ENCODE data around the gene ANKRD13B.
A peak's percentile ranks its signal among the peaks of the same experiment; 100 is the strongest.

The ANKRD13B gene

DNA sequence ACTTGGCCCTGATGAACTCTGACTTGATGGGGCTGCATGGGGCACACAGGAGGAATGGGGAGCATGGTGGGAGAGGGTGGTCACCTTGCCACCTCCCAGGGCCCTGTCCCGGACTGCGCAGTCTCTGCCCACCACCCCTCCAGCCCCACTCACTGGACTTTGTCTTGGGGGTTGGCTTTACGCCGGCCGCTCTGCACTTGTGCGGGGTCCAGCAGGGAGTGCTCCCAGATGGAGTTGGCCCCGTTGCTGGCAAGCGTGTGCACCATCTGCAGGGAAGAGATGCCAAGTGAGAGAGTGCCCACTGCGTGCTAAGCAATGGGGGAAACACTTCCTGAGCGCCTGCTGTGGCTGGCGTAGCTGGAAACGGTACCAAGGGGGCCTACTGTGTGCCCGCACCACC, 10.2 kb upstream of the ANKRD13B start:
- no peak for DNase-seq

DNA sequence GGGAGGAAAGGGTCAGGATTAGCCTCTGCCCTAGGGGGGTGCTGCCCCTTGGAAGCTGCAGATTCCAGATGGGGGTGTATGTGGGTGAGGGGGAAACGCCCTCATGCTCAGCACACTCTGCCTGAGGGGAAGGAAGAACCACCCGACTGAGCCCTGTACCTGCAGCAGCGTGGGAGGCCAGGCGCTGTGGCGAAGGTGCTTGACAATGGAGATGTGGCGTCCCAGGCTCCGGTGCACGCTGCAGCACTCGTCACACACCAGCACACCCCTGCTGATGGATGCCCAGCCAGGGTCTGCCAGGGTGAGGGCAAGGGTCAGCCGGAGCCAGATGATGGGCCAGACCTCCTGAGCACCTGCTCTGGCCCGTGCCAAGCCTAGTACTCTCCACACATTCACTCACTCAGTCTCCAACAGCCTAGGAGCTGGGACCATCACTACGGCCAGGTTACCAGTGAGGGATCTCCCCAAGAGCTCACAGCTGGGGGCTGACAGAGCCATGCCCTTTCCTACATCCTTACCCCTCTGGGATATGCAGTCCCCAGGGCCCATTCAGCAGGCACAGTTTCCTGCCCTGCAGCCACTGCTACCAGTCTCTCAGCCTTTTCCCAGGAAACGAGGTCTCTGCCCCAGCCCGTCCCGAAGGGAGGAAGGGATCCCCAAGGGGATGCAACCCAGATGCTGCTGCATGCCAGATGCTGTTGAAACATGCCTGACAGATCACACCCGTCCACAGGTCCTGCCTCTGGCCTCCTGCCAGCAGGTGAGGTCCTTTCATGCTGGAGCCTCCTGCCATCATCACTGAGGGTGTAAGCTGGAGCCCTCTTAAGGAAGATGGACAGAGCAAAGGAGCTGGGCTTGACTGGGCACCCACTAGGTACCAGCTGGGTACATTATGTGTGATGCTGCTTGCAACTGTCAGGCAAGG, 9.3 kb upstream of the ANKRD13B start:
- no peak for DNase-seq

DNA sequence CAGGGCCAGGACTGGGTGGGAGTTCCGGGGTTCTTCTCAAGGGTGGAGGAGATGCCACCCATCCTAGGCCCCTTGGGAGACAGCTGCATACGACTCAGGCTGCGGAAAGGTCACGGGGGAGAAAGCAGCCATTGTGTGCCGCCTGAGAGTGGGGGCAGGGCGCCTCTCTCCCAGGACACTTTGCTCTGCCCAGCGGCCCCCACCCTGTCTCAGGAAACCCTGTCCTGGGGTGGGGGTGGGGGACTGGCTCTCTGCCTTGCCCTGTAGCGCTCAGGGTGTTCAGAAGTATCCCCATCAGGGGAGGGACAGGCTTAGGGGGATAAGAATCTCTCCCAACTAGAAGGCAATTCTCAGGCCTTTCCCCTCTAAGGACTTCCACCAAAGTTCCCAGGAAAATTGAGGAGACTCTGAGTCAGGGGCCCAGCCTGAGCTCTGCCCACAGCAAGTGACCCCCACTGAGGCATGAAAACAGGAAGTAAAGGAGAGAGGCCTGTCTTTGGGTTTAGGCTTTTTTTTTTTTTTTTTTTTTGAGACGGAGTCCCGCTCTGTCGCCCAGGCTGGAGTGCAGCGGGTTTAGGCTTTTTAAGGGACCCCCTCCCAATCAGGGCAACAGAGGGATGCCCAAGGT, 8.4 kb upstream of the ANKRD13B start:
- no peak for DNase-seq

DNA sequence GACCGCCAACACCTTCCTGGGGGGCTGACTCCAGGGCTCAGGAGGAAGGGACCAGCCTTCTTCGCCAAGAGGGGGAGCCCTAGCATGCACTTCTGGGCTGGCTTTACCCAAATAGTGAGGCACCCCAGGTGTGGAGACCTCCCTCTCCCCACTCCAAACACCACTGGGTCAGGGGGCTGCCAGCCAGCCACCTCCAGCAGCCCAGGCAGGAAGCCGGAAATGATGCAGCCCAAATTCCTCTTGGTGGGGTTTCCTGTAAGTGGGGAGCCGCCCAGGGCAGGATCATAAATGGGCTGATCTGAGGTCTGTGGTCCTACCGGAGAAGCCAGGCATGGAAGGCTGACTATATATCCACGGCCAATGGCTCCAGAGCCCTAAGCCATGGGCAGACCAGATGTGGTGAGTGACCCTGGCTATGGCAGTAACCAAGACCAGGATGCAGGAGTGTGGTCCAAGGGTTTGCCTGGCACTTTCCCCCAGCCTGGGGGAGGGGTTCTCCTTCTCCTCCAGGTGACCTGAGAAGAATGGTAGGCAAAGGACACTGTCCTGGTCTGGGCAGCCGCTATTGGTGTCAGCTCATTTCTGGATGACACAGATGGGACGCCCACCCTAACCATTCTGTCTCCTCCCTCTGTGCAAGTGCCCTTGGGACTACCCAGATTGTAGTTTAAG, 7.7 kb upstream of the ANKRD13B start:
- DNase-seq = peak; percentile 19

DNA sequence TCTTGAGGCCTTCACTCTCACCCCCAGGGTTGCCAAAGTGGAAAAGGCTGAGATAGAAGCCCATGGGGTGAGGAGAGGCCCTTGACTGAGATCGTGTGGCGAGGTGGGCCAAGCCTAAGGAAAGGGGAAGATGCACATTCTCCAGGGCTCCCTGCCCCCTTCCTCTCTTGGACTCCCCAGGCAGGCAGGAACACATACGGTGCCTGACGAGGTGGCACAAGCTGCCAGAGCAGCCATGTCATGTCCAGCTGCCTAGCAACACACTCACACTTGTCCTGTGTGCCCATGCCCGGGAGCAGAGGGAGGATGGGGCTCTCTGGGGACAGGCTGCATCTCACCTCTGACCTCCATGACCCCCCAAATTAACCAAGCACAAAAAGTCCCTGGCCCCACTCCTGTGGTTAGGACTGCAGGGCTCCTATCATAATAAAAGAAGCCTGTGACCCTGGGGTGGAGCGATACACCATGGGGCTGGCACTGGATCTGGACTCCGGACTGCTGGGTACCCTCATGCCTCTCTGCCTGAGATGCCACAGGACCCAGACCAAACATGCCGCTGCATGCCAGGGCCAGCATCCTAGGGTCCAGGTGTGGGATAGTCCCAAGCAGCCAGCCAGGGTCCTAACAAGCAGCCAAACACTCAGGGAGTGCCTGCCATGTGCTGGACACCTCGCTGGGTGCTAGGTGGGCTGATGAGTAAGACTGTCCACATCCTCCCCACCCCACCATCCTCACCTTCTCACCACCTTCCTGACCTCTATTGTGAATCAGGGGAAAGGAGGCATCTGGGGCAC, 6.1 kb upstream of the ANKRD13B start:
- no peak for DNase-seq

DNA sequence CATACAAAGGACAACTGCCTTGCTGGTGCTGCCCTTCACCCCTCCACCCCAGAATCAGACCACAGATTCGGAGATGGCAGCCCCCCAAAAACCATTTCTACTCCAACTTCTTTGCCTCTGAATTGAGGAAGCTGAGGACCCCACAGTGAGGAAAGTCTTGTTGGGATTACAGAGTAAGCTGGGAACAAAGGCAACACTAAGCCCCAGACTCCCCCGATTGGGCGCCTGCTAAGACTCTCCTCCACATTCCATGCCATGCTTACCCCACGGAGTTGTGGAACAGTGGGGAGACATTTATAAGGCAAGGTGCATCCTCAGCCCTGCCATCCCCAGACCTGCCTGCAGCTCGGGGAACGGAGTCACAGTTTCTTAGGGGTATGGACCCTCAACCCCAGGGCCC, 5.3 kb upstream of the ANKRD13B start:
- no peak for DNase-seq

DNA sequence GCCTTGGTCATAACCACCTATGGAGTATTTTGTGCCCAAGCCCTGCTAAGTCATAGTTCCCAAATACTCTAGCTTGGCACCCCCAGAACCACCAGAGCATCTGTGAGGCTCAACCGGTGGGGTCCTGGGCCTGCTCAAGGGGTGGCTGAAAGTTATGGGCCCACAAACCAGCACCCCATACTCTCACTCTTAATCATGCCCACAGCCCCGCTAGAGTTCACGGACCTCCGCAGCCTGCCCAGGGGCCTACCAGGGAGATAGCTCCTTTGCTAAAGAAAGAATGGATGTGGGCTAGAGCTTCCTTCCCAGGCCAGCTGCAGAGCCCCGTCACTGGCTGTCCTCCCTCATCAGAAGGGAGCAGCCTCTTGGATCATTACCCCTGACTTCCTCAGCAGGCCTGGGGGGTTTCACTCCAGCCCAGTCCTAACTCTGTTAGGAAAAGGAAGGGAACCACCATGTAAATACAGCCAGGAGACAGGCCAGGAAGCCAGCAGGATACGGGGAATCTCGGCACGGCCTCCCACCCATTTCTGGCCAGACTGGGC, 4.8 kb upstream of the ANKRD13B start:
- no peak for DNase-seq

DNA sequence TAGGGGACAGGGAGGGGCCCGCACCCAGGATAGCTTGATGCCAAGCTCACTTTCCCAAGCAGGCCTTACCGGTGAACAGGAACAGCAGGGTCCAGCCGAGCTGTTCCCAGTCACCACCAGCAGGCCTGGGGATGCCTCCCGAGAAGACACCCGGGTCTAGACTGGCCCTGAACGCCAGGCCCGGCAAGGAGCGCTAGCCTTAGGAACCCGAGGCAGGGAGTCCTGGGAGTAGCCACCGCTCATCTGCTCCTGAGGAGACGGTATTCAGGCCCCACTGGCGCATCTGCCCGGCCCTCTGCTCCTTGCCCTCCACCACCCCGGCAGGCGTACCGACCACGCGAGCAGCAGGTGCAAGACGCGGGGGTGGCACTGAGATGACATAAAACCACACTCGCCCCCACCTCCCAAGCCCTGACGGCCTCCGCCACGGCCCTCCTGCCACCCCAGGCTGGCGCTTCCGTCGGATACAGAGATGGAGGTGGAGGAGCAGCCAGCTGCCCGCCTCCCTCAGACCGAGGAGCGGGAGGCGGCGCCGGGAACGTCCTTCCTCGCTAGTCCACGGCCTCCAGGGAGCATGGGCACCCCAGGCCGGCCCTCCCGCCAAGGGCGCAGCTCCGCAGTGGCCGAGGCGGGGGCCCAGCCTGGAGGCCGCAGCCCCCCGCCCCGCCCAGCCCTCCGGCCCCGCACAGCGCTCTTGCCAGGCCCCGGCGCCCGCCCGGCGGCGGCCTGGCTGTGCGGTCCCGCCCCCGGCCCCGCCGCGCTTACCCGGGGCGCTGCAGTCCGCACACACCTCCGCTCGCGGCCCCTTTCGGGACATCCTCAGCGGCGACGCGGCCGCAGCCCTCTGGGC, 4.1 kb upstream of the ANKRD13B start:
- DNase-seq = no peak

DNA sequence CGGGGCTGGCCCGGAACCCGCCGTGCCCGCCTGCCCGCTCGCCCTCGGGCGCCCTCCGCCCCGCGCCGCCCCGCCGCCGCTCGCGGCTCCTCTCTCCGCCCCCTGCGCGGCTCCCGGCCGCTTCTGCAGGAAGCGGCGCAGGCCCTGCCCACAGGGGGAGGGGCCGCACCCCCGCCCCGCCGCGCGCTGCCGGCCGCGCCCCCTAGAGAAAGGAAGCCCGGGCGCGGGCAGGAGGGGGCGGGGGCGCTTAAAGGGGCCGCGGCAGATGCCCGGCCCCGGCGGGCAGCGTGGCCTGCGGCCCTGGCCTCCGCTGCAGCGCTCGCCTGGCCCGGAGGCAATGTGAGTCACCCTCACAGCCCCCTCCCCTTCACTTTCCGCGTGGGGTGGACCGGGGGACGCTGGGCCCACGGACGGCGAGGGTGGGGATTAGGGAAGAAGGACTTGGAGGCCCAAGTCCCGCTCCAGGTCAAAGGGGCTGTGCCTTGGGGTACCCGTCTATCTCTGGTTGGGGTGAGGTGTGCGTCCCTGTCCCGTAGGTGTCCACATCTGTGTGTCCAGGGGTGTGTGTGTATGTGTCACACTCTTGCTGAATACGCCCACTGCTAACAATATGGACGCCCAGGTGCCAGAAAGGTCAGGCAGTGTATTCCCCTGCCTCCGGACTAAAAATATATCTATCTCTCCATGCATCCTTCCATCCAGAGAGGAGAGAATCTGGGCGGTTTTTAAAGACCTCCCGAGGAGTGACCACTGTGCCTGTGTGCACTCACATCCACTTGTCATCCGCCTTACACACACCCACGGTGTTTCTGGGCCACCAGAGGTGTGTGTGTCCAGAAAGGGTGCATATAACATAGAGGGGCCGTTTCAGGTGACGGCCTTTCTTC, 3.2 kb upstream of the ANKRD13B start, which contains the start of gene GIT1:
GIT1 (minus strand) TSS at position 125 of the 887 bp plus-strand sequence. CDS start 270 bp downstream, outside the sequence.
- peak; percentile 78 for DNase-seq

DNA sequence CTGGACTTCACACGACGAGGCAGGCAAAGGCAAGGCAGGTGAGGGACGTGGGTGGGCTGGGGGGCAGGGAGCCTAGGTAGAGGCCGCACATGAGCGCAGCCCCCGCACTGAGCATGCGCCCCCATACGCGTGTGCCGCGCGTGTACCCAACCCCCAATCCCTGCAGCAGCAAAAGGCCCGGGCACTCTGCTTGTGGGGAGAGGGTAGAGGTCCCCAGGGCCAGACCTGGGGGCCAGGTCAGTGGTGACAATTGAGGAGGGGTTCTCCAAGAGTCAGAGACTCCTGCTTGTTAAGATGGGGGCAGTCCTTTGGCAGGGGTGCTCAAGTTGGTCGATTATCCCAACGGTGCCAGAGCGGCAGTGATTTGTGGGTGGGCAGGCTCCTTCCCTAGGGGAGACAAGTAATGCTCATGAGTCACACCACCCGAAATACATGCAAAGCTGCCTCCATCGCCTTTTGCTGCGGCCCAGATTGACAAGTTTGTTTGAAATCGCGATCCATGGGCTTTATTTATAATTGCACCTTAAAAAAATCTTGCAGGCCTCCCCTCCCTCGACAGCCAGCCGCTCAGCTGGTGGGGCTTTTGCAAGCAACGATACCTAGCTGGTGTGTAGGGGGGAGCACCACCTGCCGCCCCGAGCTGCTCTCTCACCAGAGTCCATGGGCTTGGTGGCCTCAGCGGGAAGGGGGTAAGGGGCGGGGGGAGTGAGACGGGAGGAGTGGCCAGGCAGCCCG, 2.4 kb upstream of the ANKRD13B start:
- DNase-seq = no peak

DNA sequence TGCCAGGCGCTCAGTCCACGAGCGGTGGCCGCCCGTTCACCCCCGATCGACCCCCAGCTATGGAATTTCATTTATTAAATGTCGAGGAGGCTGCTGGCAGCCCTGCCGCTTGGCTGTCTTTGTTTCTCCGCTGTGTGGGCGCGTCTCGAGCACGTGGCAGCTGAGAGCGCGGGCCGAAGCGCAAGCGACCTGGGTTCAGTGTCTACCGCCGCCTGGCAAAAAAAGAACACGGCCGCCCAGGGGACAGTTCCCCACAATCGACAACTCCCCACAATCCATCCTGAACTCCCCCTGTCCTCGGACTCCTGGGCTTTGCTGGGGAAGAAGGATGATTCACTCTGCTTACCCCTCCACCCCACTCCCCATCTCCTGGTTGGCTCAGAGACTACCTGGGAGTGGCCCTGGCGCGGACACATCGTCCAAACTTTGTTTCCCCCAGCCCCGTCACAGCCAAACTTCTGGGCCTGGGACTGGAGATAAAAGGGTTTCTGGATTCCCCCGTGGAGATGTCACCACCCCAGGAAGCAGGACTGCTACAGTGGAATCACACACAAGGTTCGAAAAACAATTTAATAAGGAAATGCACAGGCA, 1.7 kb upstream of the ANKRD13B start:
- no peak for DNase-seq

DNA sequence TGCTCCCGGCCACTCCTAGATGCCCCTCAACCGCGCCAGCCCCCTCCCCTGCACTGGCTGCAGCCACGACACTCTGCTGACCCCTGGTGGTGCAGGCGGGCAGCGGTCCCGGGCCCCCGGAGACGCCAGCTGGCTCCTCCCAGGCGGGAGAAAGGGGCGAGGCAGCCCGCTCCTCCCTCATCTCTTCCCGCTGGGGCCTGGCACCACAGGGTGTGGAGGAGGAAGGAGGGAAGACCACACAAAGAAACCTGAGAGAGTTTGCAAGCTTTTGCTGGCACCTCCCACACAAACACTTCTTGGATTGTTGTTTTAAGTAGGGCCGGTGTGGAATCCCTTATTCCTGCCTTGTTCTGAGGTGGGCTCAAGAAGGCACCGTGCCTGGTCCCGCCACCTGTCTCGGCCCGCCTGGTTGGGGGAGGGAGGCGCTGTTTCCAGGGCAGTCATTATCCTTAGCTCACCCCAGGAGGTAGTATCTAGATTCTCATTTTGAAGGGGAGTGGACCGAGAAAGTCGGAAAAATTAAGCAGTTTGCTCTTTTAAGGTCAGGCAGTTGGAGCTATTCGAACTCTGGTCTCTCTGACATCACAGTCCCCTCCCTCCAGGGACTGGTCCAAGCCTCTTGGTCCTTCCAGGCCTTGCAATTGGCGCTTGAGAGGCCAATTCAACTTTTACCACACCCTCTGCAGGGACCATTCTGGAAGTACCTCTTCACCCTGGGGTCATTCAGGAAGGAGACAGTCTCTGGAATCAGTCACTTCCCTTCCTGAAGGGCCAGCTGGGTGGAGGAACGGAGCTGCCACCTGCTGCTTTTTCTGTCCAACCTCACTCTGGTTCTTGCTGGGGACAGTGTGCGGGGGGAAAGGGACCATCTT, 959 bp upstream of the ANKRD13B start:
- peak; percentile 67 for DNase-seq

DNA sequence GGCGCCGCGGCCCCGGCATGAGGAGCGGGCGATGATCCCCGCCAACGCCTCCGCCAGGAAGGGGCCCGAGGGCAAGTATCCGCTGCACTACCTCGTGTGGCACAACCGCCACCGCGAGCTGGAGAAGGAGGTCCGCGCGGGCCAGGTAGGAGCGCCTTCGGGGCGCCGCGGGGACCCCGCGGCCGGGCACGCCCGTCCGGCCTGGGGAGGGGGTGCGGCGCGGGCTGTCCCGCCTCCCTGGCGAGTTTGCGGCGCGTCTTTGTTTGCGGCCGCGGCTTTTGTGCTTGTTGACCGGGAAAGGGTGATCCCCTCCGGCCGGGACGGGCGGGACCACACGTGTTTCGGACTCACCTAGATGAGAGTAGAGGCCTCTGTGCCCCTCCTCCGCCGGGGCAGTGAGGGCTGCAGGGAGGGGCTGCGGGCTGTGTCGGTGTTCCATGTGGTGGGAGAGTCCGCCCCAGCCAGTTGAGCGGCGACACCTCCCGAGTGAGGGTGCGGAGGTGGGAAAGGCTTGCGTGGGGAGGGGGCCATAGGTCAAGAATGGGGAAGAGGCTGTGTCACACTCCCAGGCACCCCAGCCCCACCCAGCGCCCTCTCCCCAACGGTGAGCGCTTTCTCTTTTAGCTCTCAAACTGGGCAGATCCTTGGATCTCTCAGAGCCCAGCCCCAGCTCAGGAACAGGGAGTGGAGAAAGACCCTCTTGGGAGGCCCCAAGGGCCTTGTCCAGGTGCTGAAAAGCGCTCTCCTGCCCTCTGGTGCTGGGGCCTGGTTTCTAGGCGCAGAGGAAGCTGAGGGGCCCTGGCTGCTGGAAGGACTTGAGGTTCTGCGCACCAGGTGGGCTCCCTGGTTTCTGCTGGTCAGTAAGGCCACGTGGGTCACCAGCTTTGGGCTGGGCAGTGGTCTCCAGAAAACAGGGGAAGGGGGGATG, 923 bp downstream of the ANKRD13B start:
- no peak for DNase-seq

DNA sequence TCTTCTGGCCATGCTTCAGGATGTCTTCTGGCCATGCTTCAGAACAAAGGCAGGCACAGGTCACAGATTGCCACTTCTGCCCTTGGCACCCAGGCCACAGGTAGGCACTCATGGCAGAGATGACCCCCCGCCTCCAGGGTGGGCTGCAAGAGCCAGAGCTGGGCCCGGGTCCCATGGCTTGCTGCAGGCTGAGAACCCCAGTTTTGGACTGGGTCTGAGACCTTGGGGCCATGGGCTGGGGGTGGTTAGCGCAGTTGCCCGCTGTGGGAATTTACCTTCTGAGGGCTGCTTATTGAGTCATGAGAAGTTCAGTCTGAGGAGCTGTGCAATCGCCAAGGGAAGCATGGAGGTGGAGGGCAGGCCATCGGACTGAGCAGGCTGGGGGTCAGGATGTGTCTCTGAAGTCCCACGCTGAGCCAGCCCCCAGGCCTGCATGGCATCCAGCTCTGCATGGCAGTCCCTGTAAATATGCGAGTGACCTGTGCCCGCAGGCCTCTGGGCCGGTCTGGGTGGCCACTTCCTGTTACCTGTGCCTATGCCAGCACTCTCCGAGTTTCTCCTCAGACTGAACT, 1.7 kb downstream of the ANKRD13B start:
- DNase-seq = no peak

DNA sequence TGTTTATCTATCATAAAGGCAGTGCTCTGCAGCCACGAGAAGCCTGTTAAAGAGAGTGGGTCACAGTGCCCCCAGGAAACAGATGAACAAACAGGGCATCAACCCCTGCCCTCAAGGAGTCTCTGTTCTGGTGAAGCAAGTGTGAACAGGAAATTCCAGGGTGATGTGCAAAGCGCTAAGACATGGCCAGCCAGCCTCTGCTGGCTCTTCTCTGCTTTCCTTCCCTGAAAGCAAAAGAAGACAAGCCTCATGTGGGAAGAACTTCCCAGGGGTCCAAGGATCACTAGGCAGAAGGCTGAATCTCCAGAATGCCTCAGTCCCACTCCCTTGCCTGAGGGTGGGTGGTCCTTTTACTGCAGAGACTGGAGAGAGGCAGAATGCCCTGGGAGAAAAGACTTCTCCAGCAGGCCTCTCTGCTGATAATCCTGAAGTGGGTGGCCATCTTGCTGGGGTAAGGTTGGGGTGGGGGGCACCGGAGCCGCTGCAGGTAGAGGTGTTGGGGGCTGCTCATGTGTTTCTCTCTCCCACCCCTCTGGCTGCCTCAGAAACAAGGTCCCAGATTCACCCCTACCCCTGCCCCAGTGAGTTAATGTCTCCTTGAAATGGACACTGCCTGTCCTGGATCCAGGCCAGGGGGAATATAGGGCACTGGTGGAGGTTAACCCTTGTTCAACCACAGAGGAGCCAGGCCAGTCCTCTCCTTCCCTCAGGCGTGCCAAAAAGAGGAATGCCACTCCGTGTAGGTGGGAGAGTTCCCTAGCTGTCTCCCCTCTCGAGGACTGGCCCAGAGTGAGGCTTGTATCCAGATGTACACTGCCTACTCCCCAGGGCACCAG, 2.4 kb downstream of the ANKRD13B start:
- no peak for DNase-seq
